Transverse colon (tissue), 4 donors: Measurements from ENCODE around the gene AKR1C1.
"Not testable (repeated sequence)": the region's sequence is repeated elsewhere in the genome, so short reads cannot be mapped to it uniquely, and the experiment has no call there.

ENCODE experiments used
- CTCF ChIP-seq, 5 experiments: fragments of 200-600 bp in 3 of 5; fragments of 450-650 bp in 2 of 5; sonication (generic) in 3 of 5; IDR thresholded peaks; 1 replicate in 2 of 5; 2 replicates in 3 of 5; pipeline ENCODE4 v1.5.1; 2016 to 2017; ENCODE audit warnings: antibody characterized with exemption in 5 of 5, inconsistent platforms in 3 of 5, mild to moderate bottlenecking in 2 of 5, moderate library complexity in 1 of 5
- POLR2A ChIP-seq: fragments of 450-650 bp; IDR thresholded peaks from one replicate; pipeline ENCODE4 v1.6.1; 2016; ENCODE audit warnings: antibody characterized with exemption, mild to moderate bottlenecking, moderate library complexity
- POLR2AphosphoS5 ChIP-seq, 3 donors: sonication (generic); formaldehyde crosslinking; IDR thresholded peaks; one replicate each; pipeline ENCODE4 v1.6.1; 2016; ENCODE audit warnings: antibody characterized with exemption in 3 of 3

- not testable (repeated sequence) for TF ChIP-seq CTCF (IDR thresholded peaks at IDR 0.05); POLR2AphosphoS5 (IDR thresholded peaks at IDR 0.05); POLR2A
Measured at GRCh38 chr10:5014200-5014910, 51.1 kb downstream of the AKR1C1 start.
